GM21515 (cell line): ENCODE results near the gene ALK.

Experiments used
- ATAC-seq: cut with Tn5 transposase; IDR thresholded peaks from one replicate; pipeline ENCODE4 v1.9.1; 2021; ENCODE audit not compliant: unreplicated experiment

ALK gene

DNA sequence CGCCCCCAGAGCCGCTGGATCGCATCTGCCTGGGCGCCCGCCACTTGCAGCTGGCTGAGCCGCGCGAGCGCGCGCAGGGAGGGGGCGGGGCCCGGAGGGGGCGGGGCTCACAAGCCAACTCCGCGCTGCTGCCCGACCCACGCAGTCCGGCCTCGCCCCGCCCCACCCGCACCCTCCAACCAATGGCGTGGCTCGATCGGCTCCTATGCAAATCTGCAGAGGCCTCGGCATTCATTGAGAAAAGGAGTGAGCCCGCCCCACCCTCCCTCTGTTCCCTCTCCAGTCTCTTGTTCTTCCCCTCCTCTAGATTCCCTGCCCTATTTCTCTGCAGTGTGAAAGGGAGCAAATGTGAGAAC lies at the start of gene ALK:
Gene ALK (minus strand): TSS at position 27 of the 356 bp plus-strand sequence. CDS start 927 bp downstream, outside the sequence.
- ATAC-seq: no peak

DNA sequence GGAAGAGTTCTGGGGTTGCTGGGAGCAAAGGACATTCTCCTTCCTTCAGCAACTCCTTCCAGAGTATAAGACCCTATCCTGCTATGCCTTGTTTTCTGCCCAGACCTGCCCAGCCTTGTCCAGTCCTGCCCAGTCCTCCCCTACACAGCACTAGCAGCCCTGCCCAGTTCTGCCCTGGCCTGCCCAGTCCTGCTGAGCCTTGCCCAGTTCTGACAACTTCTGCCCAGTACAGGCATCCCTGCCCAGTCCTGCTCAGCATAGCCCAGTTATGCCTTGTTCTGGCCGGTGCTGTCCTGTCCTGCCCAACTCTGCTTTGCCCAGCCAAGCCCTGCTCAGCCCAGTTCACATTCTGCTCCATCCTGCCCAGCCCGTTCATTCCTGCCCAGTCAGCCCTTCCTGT lies 44.9 kb upstream of the ALK start:
- no peak for ATAC-seq

DNA sequence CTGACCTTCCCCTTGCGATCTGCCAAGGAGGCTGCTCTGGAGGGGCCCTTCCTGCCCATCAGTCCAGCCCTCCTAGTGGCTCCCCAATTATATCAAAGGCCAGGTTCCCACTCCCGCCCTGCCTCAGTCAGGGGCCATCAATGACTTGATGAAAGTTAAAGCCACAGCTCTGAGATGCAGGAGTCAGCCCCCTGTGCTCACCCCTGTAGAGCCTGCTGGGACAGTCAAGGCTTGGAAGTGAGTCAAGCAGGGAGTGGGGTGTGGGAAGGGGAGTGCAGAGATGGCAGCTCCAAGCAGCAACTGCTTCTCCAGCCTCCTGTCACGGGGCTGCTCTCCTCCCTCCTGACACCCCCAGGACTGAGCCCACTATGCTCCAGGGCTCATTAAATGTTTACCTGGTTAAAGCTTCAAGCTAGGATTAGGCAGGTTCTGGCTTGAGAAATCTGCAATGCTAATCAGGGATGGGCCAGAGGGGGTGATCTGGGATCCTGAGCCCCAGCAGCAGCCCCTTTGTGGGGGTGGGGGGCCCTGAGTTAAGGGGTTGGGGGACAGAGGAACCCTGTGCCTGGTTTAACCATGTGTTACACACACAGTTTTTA lies 42.7 kb upstream of the ALK start:
- ATAC-seq: no peak

DNA sequence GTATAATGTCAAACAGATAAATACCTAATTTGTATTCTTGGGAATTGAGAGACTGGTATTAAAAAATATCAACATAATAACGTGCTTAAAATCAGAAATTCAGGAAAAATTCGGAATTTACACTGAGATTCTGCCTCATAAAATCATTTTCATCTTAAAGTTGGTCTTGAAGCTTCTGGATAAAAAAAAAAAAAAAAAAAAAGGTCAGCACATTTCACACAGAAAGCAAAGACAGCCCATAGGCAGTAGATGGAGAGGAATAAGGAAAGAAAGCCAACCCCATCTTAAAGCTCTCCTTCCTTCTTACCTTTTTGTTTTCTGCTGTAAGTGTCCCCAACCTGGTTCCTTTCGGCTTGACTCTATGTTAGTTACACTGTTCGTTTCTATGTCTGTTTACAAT lies 41.5 kb upstream of the ALK start:
- ATAC-seq: no peak

DNA sequence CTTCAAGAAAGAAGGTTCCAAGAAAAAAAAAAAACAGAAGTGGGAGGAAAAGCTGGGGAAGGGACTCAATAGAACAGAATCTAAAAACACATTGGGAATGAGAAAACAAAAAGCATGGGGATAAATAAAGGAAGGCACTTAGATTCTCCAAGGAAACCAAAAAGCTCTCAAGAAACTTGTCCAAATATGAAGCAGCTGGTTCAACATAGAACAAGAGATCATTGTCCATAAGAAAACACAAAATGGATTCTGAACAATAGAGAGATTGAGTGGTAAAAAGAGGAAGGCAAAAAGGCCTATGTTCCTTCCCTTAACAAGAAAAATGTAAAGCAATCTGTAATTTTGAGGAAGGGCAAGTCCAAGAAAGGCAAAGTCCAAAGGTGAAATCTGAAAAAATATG lies 32.9 kb upstream of the ALK start:
- no peak for ATAC-seq

DNA sequence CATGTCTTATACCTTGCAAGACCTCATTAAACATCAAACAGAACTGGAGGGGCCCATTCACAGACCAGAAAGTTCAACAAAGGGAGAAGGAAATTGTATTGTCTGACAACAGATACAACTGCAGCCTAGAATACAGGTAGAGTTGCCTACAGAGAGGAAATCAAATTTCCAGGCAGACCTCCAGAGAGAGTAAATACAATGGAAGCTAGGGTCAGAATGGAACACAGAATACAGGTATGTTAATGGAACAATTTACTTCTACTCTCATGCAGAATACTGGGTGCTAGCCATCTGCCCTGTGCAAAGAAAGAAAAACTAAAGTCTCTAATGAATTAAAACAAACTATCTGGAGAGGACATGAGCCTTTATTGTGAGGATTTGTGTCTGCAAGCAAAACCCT lies 31.6 kb upstream of the ALK start:
- ATAC-seq: no peak

DNA sequence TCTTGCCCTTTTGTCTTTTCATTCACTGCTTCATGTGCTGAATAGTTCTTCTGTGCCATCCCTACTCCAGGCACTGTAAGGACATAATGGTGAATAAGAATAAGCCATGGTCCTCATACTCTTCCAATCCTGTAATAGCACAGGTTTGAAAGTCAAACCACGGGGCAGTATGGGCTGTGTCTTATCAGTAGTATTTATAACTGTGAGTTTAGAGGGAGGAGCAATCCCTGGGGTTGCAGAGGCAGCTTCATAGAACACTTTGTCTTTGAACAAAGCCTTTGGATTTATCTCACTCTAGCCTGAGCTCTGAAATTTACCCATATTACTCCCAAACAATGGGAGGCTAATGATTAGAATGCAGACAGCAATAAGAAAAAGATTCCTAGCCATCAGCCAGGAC lies 30.2 kb upstream of the ALK start:
- ATAC-seq: no peak

DNA sequence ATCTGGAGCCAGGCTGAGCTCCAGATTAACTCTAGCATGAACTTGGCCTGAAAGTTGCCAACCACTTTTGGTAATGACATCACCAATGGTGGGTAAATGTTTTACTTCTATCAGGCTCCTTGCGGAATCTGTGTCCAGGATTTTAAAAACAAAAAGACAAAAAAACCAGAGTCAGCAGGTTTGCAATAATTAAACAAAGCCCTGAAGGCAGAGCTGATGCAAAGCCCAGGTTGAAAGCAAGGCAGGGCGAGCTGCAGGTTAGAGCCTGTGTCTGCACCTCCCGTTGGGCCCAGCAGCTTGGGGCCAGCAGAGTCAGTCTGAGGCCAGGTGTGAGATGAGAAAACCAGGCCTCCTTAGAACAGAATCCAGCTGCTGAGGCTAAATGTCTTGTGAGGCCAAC lies 29.1 kb upstream of the ALK start:
- no peak for ATAC-seq

DNA sequence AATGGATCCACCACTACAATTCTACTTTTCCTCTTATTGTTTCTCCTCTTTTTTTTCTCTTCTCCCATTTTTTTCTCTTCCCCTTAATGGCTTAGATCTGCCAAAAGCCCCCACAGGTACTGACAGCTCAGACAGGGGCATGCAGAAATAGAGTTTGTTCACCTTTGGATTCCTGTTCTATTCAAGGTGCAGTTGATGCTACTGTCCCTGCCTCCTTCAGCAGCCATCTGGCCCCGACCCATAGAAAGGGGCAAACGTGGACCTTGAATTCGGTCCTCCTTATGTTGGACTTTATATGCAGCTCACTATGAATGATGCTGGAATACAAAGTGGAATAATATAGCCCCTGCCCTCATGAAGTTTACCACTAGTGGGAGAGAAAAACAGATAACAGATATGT lies 27.7 kb upstream of the ALK start:
- ATAC-seq: no peak

DNA sequence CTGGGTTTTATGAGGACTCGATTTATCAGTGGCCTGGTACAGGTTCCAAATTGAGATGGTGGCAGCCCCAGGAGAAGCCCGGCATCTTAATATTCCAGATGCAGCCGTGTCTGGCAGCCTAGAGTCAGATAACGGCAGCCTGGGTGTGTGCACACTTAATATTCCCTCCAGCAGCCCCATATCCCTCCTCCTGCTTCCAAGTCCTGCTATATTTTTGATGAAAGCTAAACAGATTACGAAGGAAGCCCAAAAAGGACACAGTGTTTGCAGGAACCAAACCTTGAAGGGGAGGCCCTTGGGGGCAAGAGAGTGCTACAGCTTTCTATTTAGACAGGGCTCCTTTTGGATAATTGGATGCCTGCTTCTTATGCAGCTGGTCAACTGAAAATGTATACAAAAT lies 25.1 kb upstream of the ALK start:
- ATAC-seq: no peak

DNA sequence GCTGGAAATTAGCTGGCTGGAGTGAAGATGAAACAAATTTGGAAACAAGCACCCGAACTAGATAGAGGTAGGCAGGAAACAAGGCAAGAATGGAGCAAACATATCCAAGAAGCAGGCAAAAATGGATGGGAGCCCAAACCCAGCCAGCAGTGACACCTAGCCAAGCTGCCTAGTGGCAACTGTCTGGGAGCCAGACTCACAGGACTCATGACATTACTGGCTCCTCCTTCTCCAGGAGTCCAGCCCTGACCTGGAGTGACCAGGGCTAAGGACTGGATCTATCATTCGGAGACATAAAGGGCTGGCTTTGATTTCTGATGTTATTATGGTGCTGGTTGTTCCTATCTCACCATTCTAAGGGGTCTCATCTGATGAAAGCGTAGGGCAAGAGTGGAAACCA lies 21.3 kb upstream of the ALK start:
- ATAC-seq: no peak

DNA sequence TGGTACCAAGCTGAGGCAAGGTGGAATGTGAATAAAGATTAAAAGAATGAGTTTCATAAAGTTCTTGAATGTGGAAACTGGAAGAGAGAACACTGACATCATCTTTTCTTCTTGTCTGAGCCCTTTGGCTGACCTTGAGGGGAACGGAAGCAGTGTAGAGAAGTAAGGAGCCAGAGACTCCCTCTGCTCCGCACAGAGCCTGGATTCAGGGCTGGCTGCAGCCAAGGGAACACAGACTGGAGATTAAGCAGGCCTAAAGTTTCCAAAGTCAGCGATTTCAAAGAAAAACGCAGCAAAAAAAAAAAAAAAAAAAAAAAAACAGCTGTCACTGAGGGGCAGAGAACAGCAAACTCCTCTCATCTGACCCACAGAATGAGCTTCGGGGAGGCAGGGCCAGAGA lies 19.3 kb upstream of the ALK start:
- no peak for ATAC-seq

DNA sequence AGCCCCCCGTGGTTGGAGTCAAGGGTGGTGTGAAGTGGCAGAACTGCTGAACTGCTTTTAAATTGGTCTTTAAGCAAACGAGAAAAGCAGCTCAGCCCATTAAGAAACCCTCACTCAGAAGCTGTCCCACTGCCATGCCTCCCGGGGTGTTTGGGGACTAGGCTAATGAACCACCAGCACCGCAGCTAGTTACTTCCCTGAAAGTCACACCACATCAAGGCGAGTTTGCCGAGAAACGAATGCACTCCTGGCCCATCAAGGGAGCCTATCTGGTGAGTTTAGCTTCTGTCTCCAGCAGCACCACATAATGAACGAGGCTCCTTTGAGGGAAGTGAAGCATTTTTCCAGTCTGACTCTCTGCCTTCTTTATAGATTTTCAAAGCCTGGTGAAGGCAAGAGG lies 14.6 kb upstream of the ALK start:
- no peak for ATAC-seq

DNA sequence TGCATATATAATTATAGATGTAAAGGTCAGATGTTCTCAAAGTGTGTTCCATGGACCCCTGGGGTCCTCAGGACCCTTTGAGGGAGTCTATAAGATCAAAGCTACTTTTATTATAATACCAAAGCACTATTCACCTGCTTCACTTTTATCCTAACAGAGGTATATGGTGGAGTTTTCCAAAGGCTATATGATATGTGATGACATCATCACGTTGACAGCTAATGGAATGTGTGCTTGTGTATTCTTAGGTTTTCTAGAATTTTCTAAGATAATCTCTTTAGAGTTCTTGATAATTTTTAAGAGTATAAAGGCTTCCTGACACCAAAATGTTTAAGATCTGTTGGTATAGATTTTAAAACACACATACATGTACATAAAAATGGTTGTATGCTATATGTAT lies 10.4 kb upstream of the ALK start:
- no peak for ATAC-seq

DNA sequence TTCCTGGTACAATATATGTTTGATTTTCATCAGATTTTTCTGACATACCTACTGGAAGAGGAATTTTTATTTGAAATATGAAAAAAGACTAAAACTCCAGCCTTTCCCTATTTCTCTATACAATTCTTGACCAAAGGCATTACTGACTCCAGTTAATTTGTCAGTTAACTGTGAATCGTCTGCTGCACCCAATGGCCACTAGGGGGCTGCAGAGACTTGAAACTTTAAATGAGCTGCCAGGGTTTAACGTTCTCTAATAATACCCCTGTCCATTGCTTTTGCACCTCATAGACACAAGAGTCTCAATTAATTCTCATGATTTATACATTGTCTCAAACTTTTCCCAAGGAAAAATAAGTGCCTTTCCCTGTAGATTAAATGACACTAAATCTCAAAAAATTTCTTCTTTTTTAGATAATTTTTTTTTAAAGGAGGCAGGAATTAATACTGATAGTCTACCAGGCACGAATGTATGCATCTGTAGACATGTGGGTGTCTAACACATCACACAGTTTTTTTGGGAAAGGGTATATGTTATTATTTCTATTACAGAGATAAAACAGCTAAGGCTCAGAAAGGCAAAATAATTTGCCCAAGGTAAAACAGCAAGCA lies 1.8 kb upstream of the ALK start:
- peak; percentile 60 for ATAC-seq

DNA sequence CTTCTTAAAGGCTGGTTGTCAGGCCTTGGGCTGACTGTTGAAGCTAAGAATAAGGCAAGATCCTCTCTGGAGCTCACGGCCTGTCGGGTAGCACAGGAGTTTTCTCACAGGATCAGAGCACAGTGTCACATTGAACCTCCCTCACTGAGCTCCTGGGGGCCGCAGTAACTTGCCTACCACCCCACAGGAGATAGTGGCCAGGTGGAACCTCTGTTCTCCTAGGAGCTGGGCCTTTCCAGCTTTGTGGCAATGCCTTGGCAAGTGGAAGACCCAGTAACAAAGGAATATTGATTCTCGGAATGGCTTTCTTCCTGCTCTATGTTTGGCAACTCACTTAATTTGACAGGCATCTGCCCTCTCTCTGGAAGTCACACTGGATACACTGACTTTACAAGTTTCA lies 1.2 kb upstream of the ALK start:
- no peak for ATAC-seq

DNA sequence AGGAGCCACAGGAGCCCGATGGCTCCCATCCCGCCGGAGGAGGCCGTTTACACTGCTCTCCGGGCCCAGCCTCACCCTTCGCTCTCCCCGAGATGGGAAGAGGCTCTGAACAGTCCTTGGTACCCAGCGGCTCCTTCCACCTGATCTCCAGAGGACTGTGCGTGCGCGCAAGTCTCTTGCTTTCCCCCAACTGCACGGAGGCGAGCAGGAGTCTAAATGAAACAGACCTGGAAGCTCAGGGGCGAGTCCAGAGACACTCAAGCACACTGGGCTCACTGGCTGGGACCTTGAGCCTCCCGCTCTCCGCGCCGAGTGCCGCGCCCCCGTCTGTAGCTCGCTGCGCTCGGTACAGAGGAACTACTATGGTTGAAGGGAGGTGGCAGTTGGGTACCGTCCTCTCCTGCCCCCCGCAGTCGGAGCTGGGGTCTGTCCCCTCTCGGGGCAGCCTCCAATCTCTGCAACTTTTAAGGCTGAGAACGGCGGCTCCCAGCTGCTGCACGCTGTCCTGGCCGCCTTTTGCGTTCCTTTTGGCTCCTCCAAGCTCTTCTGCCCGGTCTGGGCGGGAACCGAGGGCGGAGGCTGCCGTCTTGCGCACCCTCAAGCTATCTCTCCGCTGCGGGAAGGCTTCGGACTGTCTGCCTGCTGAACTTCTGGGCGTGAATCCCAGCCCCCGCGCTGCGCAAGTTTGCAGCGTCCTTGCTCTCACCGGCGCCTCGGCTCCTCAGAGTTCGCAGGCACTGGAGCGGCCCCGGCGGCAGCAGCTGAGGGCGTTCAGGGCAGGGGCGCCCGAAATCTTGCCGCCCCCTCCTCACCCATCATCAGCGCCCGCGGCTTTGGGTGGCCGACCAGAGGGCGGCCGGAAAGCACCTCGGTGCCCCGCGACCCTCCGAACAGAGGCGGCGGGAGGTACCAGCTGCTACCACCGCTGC lies 491 bp downstream of the ALK start:
- no peak for ATAC-seq

DNA sequence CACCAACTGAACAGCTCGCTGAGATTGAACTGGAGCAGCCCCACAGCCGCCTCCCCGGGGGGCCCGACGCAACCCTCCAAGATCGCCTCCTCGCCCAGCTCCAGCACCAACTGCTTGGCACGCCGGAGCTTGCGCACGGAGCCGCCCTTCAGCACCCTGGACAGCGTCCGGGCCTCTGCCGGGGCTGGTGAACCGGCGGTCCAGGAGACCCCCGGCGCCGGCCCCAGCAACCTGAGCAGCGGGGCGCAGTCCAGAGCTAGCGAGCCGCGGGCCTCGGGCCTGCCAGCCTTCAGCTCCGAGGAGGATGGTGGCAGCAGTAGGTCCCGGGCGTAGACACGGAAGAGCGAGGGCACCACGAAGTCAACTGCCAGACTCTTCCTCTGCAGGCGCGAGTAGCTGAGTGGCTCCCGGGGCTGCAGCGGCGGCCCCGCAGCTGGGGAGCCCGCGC lies 1.2 kb downstream of the ALK start:
- no peak for ATAC-seq

DNA sequence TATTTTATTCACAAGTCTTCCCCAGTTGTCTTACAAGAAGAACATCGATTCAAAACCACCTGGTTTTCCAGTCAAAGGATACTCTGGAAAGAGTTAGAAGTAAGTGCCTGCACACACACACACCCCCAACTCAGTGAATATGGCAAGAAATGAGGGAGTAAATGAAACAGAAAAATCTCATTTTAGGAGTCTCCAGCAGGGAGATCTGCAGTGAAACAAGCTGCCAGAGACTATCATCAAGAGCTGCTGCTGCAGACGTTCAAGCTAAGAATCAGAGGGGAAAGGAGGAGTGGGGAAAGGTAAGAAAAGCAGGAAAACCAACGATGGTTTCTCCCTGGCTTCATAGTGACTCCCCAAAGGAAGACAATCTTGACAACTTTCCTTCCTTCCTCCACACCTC lies 2.4 kb downstream of the ALK start:
- ATAC-seq: no peak

DNA sequence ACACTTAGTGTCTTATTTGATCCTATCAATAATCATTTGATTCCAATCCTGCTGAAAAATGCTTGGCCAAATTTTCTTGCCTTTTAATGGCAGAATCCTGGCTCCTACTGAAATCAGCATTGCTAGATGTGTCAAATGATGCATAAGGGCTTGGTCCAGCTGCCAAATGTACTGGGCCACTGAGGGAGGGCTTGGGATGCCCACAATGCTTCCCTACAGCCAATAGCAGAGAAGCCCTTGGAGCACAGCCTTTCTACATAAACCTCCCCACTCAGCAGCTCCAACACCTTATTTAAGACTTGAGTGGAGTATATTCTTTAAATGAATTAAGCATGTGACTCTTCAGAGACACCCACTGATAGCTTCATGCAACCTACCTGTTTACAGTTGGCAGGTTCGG lies 3.6 kb downstream of the ALK start:
- no peak for ATAC-seq

DNA sequence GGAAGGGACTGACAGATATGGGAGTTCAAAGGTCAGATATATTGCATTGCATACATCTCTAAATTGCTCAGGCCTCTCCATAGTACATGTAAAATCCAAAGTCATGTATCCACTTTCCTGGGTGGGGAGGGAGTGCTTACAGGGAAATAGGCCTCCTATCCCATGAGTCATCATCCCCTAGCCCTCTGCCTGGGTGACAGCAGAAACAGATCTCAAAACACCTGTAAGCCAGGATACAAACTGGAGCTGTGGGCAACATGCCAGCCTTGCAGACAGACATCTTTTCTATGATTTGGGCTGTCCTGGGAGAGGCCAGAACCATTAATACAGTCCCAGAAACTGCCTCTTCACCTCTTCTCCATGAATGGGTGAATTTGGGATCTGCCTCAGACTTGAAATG lies 4.8 kb downstream of the ALK start:
- no peak for ATAC-seq

DNA sequence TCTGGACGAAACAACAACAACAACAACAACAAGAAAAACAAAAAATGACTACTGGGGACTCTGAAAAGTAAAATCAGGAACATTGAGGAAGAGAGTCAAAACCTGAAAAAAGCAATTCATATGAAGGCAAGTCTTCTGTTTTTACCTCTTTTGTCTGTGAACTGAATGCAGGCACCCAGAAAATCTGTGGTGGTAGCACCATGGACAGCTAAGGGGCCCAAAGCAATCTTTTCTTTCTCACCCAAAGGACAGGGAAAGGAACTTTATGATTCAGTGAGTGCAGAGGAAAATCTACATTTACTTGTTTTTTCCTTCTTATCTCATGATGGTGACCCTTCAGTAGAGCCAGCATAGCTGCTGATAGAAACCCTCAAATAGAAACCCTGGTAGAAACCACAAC lies 10.4 kb downstream of the ALK start:
- no peak for ATAC-seq
